Neural crest cell (in vitro differentiated cells): ENCODE results near the gene C4B. TPM values are rescaled to one million over a fixed set of nuclear protein-coding genes. Genes with fewer than 3 reads are reported as not detected.

Experiments used
- DNase-seq: peaks from one replicate; pipeline ENCODE4 v3.0.0; 2021; ENCODE audit warnings: low read depth, mixed read lengths, low spot score
- H3K27ac Mint-ChIP-seq: one replicate; pipeline ENCODE4 v1.8.0; 2021; ENCODE audit warnings: mild to moderate bottlenecking, mixed read lengths; ENCODE audit not compliant: unreplicated experiment
- H3K27me3 Mint-ChIP-seq: 2 replicates; pipeline ENCODE4 v1.8.0; 2021; ENCODE audit warnings: low read depth, mild to moderate bottlenecking, mixed read lengths
- H3K36me3 Mint-ChIP-seq: 2 replicates; pipeline ENCODE4 v1.8.0; 2021; ENCODE audit warnings: low read depth, mild to moderate bottlenecking, mixed read lengths
- H3K4me1 Mint-ChIP-seq: 2 replicates; pipeline ENCODE4 v1.8.0; 2021; ENCODE audit warnings: mixed read lengths
- H3K4me3 Mint-ChIP-seq: one replicate; pipeline ENCODE4 v1.8.0; 2021; ENCODE audit warnings: mild to moderate bottlenecking, mixed read lengths
- H3K9me3 Mint-ChIP-seq: 2 replicates; pipeline ENCODE4 v1.8.0; 2021; ENCODE audit warnings: mixed read lengths
- total RNA-seq: library from RNA; stranded (reverse); gene quantifications from 2 replicates; pipeline ENCODE4 v1.2.1, GENCODE V29; 2021
- TF ChIP-seq, protein P1 (sequence below): fragments of 200-600 bp; sonication (generic); conservative IDR thresholded peaks from 2 replicates; pipeline ENCODE4 v1.5.0; 2021; ENCODE audit warnings: antibody characterized with exemption, mild to moderate bottlenecking

C4B gene
- total RNA-seq, 1 donor from 2014 or later = 5.3 TPM

DNA sequence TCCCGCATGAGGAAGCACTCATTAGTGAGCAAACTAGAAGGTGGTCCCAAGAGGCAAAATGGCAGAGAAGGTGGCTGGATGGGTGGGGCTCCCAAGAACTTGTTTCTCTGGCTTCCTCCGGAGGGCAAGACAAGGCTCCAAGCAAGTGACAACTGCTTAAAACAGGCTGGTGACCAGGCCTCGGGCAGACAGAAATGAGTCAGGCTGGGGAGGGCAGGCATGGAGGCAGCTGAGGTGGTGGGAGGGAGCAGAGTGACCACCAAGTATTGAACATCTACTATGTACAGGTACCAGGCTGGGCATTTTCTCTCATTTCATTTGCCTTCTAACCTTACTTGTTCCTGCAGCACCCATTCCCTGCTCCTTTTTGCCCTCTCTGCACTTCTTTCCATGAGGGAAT, 61.2 kb downstream of the C4B start:
- Mint-ChIP-seq H3K36me3 (no peaks in the 10 kb centered on the region), H3K4me1 (peaks cover 14% of the 10 kb centered on the region), H3K9me3 (no peaks in the 10 kb centered on the region), H3K27ac (no peak overlapping the region), H3K27me3 (no peaks in the 10 kb centered on the region), H3K4me3 (no peak overlapping the region)
- no peak for DNase-seq
- TF ChIP-seq, protein P1, sequence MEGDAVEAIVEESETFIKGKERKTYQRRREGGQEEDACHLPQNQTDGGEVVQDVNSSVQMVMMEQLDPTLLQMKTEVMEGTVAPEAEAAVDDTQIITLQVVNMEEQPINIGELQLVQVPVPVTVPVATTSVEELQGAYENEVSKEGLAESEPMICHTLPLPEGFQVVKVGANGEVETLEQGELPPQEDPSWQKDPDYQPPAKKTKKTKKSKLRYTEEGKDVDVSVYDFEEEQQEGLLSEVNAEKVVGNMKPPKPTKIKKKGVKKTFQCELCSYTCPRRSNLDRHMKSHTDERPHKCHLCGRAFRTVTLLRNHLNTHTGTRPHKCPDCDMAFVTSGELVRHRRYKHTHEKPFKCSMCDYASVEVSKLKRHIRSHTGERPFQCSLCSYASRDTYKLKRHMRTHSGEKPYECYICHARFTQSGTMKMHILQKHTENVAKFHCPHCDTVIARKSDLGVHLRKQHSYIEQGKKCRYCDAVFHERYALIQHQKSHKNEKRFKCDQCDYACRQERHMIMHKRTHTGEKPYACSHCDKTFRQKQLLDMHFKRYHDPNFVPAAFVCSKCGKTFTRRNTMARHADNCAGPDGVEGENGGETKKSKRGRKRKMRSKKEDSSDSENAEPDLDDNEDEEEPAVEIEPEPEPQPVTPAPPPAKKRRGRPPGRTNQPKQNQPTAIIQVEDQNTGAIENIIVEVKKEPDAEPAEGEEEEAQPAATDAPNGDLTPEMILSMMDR = no peak

DNA sequence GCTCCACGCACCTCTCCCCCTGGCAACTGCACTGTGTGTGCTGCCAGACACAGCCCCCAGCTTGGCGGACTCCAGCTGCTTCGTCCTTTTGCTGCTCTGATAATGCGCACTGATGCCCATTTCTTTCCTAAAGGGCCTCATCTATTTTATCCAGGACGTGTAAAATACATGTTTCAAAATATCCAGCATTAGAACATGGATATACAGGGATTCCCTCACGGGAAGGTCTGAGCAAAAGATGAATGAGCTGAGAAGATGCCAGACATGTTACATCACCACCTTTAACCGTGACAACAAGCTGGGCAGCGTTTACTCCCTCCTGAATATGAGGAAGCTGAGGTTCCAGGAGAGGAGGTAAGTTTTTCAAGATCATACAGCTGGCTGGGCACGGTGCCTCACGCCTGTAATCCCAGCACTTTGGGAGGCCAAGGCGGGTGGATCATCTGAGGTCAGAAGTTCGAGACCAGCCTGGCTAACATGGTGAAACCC, 61.8 kb downstream of the C4B start:
- no peak overlapping the region for H3K27ac Mint-ChIP-seq
- no peak for DNase-seq
- no peaks in the 10 kb centered on the region for H3K27me3 Mint-ChIP-seq
- H3K4me1 Mint-ChIP-seq = peaks cover 20% of the 10 kb centered on the region
- TF ChIP-seq, protein P1 = no peak
- no peaks in the 10 kb centered on the region for H3K9me3 Mint-ChIP-seq
- H3K4me3 Mint-ChIP-seq = no peak overlapping the region
- H3K36me3 Mint-ChIP-seq = no peaks in the 10 kb centered on the region

DNA sequence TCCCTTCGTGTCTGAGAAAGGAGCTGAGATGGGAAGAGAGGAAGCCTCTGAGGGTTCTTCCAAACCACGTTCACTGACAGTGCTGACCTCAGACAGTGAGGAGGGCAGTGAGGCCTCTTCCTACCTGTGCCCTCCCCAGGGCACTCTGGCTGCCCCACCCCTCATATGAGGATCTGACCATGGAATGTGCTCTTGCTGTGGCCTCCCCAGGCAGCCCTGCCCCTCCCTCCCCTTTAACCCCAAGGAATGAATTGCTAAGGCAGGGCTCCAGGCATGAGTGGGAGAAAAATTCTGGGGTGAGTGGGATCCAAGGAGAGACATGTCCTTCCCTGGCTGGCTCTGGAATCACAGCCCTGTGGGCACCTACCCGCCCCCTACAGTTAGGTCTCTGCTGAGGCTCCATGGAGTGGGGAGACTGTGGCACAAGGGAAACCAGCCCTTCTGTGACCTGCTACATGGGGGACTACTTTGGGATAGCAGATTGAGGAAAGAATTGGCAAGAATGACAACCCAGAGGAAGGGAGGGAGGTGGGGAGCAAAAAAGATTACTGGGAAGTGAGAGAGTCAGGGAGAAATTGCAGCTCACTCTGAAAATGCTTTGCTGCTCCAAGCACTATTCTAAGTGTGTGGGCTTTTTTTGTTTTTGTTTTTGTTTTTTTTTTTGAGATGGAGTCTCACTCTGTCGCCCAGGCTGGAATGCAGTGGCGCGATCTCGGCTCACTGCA, 65.1 kb downstream of the C4B start:
- Mint-ChIP-seq H3K36me3 (no peaks in the 10 kb centered on the region), H3K9me3 (no peaks in the 10 kb centered on the region), H3K4me3 (no peak overlapping the region), H3K4me1 (peaks cover 36% of the 10 kb centered on the region), H3K27me3 (no peaks in the 10 kb centered on the region), H3K27ac (peak overlapping the region; percentile 52)
- DNase-seq = no peak
- TF ChIP-seq, protein P1 = no peak

DNA sequence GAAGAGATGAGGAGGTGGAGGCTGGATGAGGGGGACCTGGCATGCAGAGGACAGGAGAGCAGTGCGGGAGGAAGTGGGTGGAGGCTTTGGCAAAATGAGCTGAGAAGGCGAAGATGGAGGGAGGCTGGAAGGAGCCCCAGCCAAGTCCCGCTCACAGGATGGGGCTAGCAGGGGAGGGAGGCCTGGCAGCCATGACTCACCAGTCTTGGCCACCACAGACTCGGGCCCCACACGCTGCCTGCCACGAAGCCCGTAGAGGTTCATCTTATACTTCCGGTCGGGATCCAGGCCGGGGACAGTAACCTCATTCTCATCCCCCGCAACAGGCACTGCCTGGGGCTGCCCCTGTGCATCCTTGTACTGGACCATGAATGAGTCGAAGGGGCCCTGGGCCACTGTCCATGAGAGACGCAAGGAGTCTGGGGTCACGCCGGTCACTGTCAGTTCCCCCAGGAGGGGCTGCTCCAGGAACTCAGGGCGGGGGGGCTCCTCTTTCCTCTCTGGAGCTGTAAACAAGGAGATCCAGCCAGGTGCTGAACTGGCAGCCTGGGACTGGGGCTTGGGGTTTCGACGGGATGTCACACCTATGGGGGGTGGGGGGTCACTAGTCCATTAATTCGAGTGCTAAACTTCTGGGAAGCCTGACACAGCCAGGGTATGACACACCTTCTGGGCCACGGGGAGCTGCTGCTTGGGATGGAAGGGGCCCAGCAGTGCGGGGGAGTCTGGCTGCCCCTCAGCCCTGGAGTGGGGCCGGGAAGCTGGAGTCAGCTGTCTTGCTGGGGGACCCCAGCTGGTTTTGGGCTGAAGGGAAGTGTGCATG, 66.8 kb downstream of the C4B start:
- Mint-ChIP-seq H3K9me3 (no peaks in the 10 kb centered on the region), H3K27ac (peak overlapping the region; percentile 27), H3K27me3 (peaks cover 7% of the 10 kb centered on the region), H3K4me1 (peaks cover 36% of the 10 kb centered on the region), H3K4me3 (no peak overlapping the region), H3K36me3 (no peaks in the 10 kb centered on the region)
- TF ChIP-seq, protein P1 = no peak
- DNase-seq = peak; percentile 33

DNA sequence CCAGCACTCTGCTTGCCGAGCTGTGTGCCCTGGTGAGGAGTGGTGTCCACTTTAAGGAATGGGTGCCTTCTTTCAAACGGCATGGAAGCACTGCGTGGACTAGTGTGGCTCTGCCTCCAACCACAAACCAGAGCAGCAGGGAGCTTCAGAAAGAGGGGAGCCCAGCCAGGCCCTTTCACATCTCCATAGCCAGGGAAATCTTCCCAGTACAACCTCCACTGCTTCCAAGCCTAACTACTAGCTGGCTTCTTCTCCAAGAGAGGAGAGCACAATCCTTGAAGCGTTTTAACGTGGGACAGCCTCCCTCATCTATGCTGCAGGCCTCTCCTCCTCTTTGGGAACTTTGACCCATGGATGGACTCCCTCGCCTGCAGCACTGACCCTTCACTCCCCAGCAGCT, 67.9 kb downstream of the C4B start:
- Mint-ChIP-seq H3K27ac (peak overlapping the region; percentile 24), H3K9me3 (no peaks in the 10 kb centered on the region), H3K36me3 (no peaks in the 10 kb centered on the region), H3K4me3 (no peak overlapping the region), H3K4me1 (peaks cover 36% of the 10 kb centered on the region), H3K27me3 (peaks cover 11% of the 10 kb centered on the region)
- no peak for DNase-seq
- TF ChIP-seq, protein P1 = no peak
